ENCODE data around the gene MRPS18A.

The MRPS18A gene

GRCh38 chr6:43699564-43700186, 12.1 kb upstream of the MRPS18A start:
- DNase-seq (ENCODE audit: low read depth in 2 of 2, low spot score in 1 of 2), result no peak

GRCh38 chr6:43698584-43699349, 11.2 kb upstream of the MRPS18A start:
- DNase-seq (ENCODE audit: low read depth in 2 of 2, low spot score in 1 of 2), result no peak

- no peak for DNase-seq (ENCODE audit: low read depth in 2 of 2, low spot score in 1 of 2)
These were observed 9.8 kb upstream of the MRPS18A start for GRCh38 chr6:43697421-43697820.

GRCh38 chr6:43695967-43696291, 8.3 kb upstream of the MRPS18A start:
- DNase-seq (ENCODE audit: low read depth in 2 of 2, low spot score in 1 of 2), result no peak

- no peak for DNase-seq (ENCODE audit: low read depth in 2 of 2, low spot score in 1 of 2)
These were observed 7.8 kb upstream of the MRPS18A start for GRCh38 chr6:43695215-43695966.

GRCh38 chr6:43689421-43689820, 1.8 kb upstream of the MRPS18A start:
- DNase-seq (ENCODE audit: low read depth in 2 of 2, low spot score in 1 of 2), result no peak

- DNase-seq (ENCODE audit: low read depth in 2 of 2, low spot score in 1 of 2), result no peak
These were observed 533 bp downstream of the MRPS18A start for GRCh38 chr6:43687079-43687436.

- no peak for DNase-seq (ENCODE audit: low read depth in 2 of 2, low spot score in 1 of 2)
These were observed 3.7 kb downstream of the MRPS18A start for GRCh38 chr6:43683708-43684455.

GRCh38 chr6:43682724-43683429, 4.7 kb downstream of the MRPS18A start:
- DNase-seq (ENCODE audit: low read depth in 2 of 2, low spot score in 1 of 2), result no peak

GRCh38 chr6:43681303-43681702, 6.3 kb downstream of the MRPS18A start:
- DNase-seq (ENCODE audit: low read depth in 2 of 2, low spot score in 1 of 2), result no peak

GRCh38 chr6:43680308-43681200, 7.0 kb downstream of the MRPS18A start:
- no peak for DNase-seq (ENCODE audit: low read depth in 2 of 2, low spot score in 1 of 2)

GRCh38 chr6:43679057-43679456, 8.5 kb downstream of the MRPS18A start:
- DNase-seq (ENCODE audit: low read depth in 2 of 2, low spot score in 1 of 2), result no peak

GRCh38 chr6:43678341-43678740, 9.2 kb downstream of the MRPS18A start:
- DNase-seq (ENCODE audit: low read depth in 2 of 2, low spot score in 1 of 2), result no peak

- DNase-seq (ENCODE audit: low read depth in 2 of 2, low spot score in 1 of 2), result no peak
These were observed 9.8 kb downstream of the MRPS18A start for GRCh38 chr6:43677759-43678158.

GRCh38 chr6:43676962-43677606, 10.5 kb downstream of the MRPS18A start:
- no peak for DNase-seq (ENCODE audit: low read depth in 2 of 2, low spot score in 1 of 2)

- no peak for DNase-seq (ENCODE audit: low read depth in 2 of 2, low spot score in 1 of 2)
These were observed 12.7 kb downstream of the MRPS18A start for GRCh38 chr6:43674921-43675320.

- DNase-seq (ENCODE audit: low read depth in 2 of 2, low spot score in 1 of 2), result no peak
These were observed 13.3 kb downstream of the MRPS18A start for GRCh38 chr6:43674291-43674690.

- no peak for DNase-seq (ENCODE audit: low read depth in 2 of 2, low spot score in 1 of 2)
These were observed 14.0 kb downstream of the MRPS18A start for GRCh38 chr6:43673444-43674084.

Measured in stimulated activated CD8-positive, alpha-beta memory T cell treated with anti-CD3 and anti-CD28 coated beads, Interleukin-4, amount 100 ng/mL, for 4 hours (primary cell).